Caco-2 (cell line): ENCODE results near the gene ZC3HAV1L. TPM values are rescaled to one million over a fixed set of nuclear protein-coding genes. Genes with fewer than 3 reads are reported as not detected.
"Not testable (repeated sequence)": the region's sequence is repeated elsewhere in the genome, so short reads cannot be mapped to it uniquely, and the experiment has no call there.

Experiments used
- BruUV-seq: library from RNA; stranded (reverse); fragments of 400-500 nt; replicated peaks from 2 replicates; lab custom pipeline; 2021; lab: Mats Ljungman, UMichigan
- CTCF ChIA-PET: fragments of 300-600 bp; sonication (Branson Sonifier 250); formaldehyde crosslinking; loops from one replicate; lab custom pipeline; 2022; ENCODE audit warnings: antibody characterized with exemption; lab: Charles Lee
- POLR2A ChIA-PET: fragments of 300-600 bp; sonication (Branson Sonifier 250); formaldehyde crosslinking; loops from one replicate; lab custom pipeline; 2022; ENCODE audit warnings: antibody characterized with exemption; lab: Charles Lee
- DNase-seq, 2 experiments: peaks; one replicate each; pipeline versions ENCODE4 v3.0.0 to v3.0.0-alpha.2; 2020 to 2022
- H3K27me3 ChIP-seq: replicated peaks from 2 replicates; pipeline ENCODE4 v1.6.0; 2011; ENCODE audit warnings: low read length; ENCODE audit not compliant: control insufficient read depth, insufficient read depth
- H3K36me3 ChIP-seq: 2 replicates; pipeline ENCODE4 v1.5.1; 2011; ENCODE audit warnings: low read length; ENCODE audit not compliant: control insufficient read depth, insufficient read depth
- H3K4me1 ChIP-seq: fragments of 250-450 bp; sonication (Bioruptor Pico); 2 replicates; pipeline ENCODE4 v1.5.1; 2020; ENCODE audit warnings: mild to moderate bottlenecking
- H3K4me3 ChIP-seq: 2 replicates; pipeline ENCODE4 v1.5.1; 2011; ENCODE audit warnings: low read depth, mild to moderate bottlenecking, control low read depth, low read length
- H3K9me3 ChIP-seq: fragments of 250-450 bp; sonication (Bioruptor Pico); 2 replicates; pipeline ENCODE4 v1.5.1; 2020; ENCODE audit warnings: mild to moderate bottlenecking, moderate library complexity
- H3K27ac Mint-ChIP-seq: one replicate; pipeline ENCODE4 v1.8.0; 2022; ENCODE audit warnings: mixed read lengths; ENCODE audit not compliant: unreplicated experiment
- H3K27me3 Mint-ChIP-seq: one replicate; pipeline ENCODE4 v1.8.0; 2022; ENCODE audit warnings: mixed read lengths; ENCODE audit not compliant: insufficient read depth, unreplicated experiment
- H3K36me3 Mint-ChIP-seq: one replicate; pipeline ENCODE4 v1.8.0; 2022; ENCODE audit warnings: mild to moderate bottlenecking, mixed read lengths; ENCODE audit not compliant: insufficient read depth, unreplicated experiment
- H3K4me1 Mint-ChIP-seq: one replicate; pipeline ENCODE4 v1.8.0; 2022; ENCODE audit warnings: low read depth, mixed read lengths; ENCODE audit not compliant: unreplicated experiment
- H3K4me3 Mint-ChIP-seq: one replicate; pipeline ENCODE4 v1.8.0; 2022; ENCODE audit warnings: mild to moderate bottlenecking, moderate library complexity, mixed read lengths; ENCODE audit not compliant: unreplicated experiment
- H3K9me3 Mint-ChIP-seq: one replicate; pipeline ENCODE4 v1.8.0; 2022; ENCODE audit warnings: mixed read lengths; ENCODE audit not compliant: unreplicated experiment
- CTCF ChIP-seq, 2 experiments: fragments of 200-600 bp in 1 of 2; IDR thresholded peaks; 1 replicate in 1 of 2; 2 replicates in 1 of 2; pipeline versions ENCODE4 v1.5.1 to v1.8.0; 2011 to 2022; ENCODE audit warnings: antibody characterized with exemption in 1 of 2, control low read depth in 1 of 2, inconsistent platforms in 1 of 2, low read depth in 1 of 2, low read length in 1 of 2, mild to moderate bottlenecking in 1 of 2, moderate library complexity in 1 of 2; ENCODE audit not compliant: insufficient read depth in 1 of 2, severe bottlenecking in 1 of 2, unreplicated experiment in 1 of 2
- intact Hi-C: fragments of 100-400 bp; cut with micrococcal nuclease; formaldehyde crosslinking; loops from one replicate; pipeline ENCODE4 v1.10.0; 2022; ENCODE audit not compliant: unreplicated experiment
- total RNA-seq: library from RNA; stranded (reverse); gene quantifications from 2 replicates; pipeline ENCODE4 v1.2.3, GENCODE V29; 2022

ZC3HAV1L gene
- total RNA-seq, 1 experiment from 2014 or later, result 24.6 TPM

- ChIA-PET CTCF (interaction anchor here (0.5 to 1.0 kb wide), 2 partner anchors 38 to 94 kb away, joined by 3 read pairs; no protein-coding TSS in a partner anchor), POLR2A (no interaction called here)
- Histone ChIP-seq H3K9me3 (no peaks in the 10 kb centered on the region), H3K4me1 (peaks cover 19% of the 10 kb centered on the region), H3K27me3 (no peaks in the 10 kb centered on the region), H3K4me3 (peak overlapping the region; percentile 44), H3K36me3 (0 out of 2 replicates have a peak, but pooled peaks cover 1% of the 10 kb centered on the region)
- H3K4me1 Mint-ChIP-seq, result peaks cover 18% of the 10 kb centered on the region
- H3K9me3 Mint-ChIP-seq, result no peaks in the 10 kb centered on the region
- intact Hi-C loops, result loop anchor here (2.0 kb wide), 2 partner anchors 25 to 93 kb away; no protein-coding TSS in a partner anchor
- BruUV-seq, result no TSS peak
- peak overlapping the region; percentile 86 for H3K4me3 Mint-ChIP-seq
- peak overlapping the region; percentile 75 for H3K27ac Mint-ChIP-seq
- DNase-seq, result no peak
- H3K36me3 Mint-ChIP-seq, result peaks cover 4% of the 10 kb centered on the region
- no peaks in the 10 kb centered on the region for H3K27me3 Mint-ChIP-seq
- no peak for TF ChIP-seq CTCF (IDR thresholded peaks at IDR 0.05; ENCODE audit: insufficient read depth in 1 of 2, low read depth in 1 of 2, low read length in 1 of 2, severe bottlenecking in 1 of 2, unreplicated experiment in 1 of 2)
Observed at GRCh38 chr7:138979988-138980562, 55.8 kb downstream of the ZC3HAV1L start.

GRCh38 chr7:138979226-138979979 lies 56.4 kb downstream of the ZC3HAV1L start:
- no TSS peak for BruUV-seq
- H3K36me3 ChIP-seq, result 0 out of 2 replicates have a peak, but pooled peaks cover 1% of the 10 kb centered on the region
- Mint-ChIP-seq H3K4me1 (peaks cover 18% of the 10 kb centered on the region), H3K27me3 (no peaks in the 10 kb centered on the region), H3K9me3 (no peaks in the 10 kb centered on the region), H3K4me3 (peak overlapping the region; percentile 86), H3K36me3 (peaks cover 4% of the 10 kb centered on the region), H3K27ac (no peak overlapping the region)
- H3K4me3 ChIP-seq, result peak overlapping the region; percentile 44
- ChIA-PET CTCF (interaction anchor here (1.1 kb wide), 1 partner anchor 93 kb away, joined by 6 read pairs; no protein-coding TSS in a partner anchor), POLR2A (no interaction called here)
- TF ChIP-seq CTCF (IDR thresholded peaks at IDR 0.05; ENCODE audit: insufficient read depth in 1 of 2, low read depth in 1 of 2, low read length in 1 of 2, severe bottlenecking in 1 of 2, unreplicated experiment in 1 of 2), result no peak
- H3K4me1 ChIP-seq, result peaks cover 19% of the 10 kb centered on the region
- H3K9me3 ChIP-seq, result no peaks in the 10 kb centered on the region
- H3K27me3 ChIP-seq, result no peaks in the 10 kb centered on the region
- intact Hi-C loops, result no loop called here
- no peak for DNase-seq

GRCh38 chr7:138978541-138979184 lies 57.2 kb downstream of the ZC3HAV1L start:
- CTCF ChIA-PET, result interaction anchor here (1.1 kb wide), 1 partner anchor 92 kb away, joined by 6 read pairs; no protein-coding TSS in a partner anchor
- Mint-ChIP-seq H3K27ac (no peak overlapping the region), H3K4me1 (peaks cover 18% of the 10 kb centered on the region), H3K4me3 (peak overlapping the region; percentile 86), H3K9me3 (no peaks in the 10 kb centered on the region), H3K36me3 (peaks cover 4% of the 10 kb centered on the region), H3K27me3 (no peaks in the 10 kb centered on the region)
- no TSS peak for BruUV-seq
- H3K9me3 ChIP-seq, result no peaks in the 10 kb centered on the region
- POLR2A ChIA-PET, result no interaction called here
- no peaks in the 10 kb centered on the region for H3K27me3 ChIP-seq
- 0 out of 2 replicates have a peak, but pooled peaks cover 1% of the 10 kb centered on the region for H3K36me3 ChIP-seq
- peaks cover 19% of the 10 kb centered on the region for H3K4me1 ChIP-seq
- intact Hi-C loops, result no loop called here
- TF ChIP-seq CTCF (IDR thresholded peaks at IDR 0.05; ENCODE audit: insufficient read depth in 1 of 2, low read depth in 1 of 2, low read length in 1 of 2, severe bottlenecking in 1 of 2, unreplicated experiment in 1 of 2), result no peak
- H3K4me3 ChIP-seq, result no peak overlapping the region
- no peak for DNase-seq

- H3K4me1 ChIP-seq, result peaks cover 19% of the 10 kb centered on the region
- CTCF ChIA-PET, POLR2A ChIA-PET, H3K27ac Mint-ChIP-seq, DNase-seq, H3K4me3 Mint-ChIP-seq, BruUV-seq, H3K27me3 Mint-ChIP-seq, H3K4me3 ChIP-seq, H3K9me3 Mint-ChIP-seq, H3K36me3 Mint-ChIP-seq, H3K36me3 ChIP-seq, H3K27me3 ChIP-seq, H3K9me3 ChIP-seq, intact Hi-C loops: not testable (repeated sequence)
- H3K4me1 Mint-ChIP-seq, result peaks cover 12% of the 10 kb centered on the region
Observed at GRCh38 chr7:138976161-138976560, 59.7 kb downstream of the ZC3HAV1L start.
